NT2/D1 (cell line): ENCODE measurements around the gene LEF1.

Experiments
- SUZ12 ChIP-seq: IDR thresholded peaks from 2 replicates; pipeline ENCODE4 v1.6.1; 2011; ENCODE audit not compliant: insufficient read length, insufficient read depth; ENCODE audit errors: extremely low read depth
- YY1 ChIP-seq: IDR thresholded peaks from 2 replicates; pipeline ENCODE4 v1.6.1; 2011; ENCODE audit not compliant: insufficient read length, insufficient read depth
- ZNF274 ChIP-seq: IDR thresholded peaks from 2 replicates; pipeline ENCODE4 v1.6.1; 2011; ENCODE audit warnings: mild to moderate bottlenecking, low read depth, low read length

DNA sequence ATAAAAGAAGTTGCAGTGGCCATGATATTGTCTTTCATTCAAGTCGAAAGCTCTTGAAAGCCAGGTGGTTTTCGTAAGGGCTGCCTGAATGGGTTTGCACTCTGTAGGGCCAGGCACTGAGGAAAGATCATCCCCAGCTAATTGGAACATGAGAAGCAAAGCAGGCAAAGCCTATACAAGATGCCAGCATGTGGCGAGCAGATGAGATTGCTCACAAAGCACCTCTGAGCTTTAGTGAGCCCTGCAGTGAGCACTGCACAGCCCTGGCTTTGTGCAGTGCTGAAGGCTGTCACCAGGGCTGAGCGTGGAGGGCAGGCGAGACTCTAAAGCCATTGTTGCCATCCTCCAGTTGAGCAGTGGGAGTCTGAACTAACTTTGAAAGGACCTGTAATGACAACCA is 125.2 kb downstream of the LEF1 start:
- TF ChIP-seq YY1 (no peak), ZNF274 (no peak), SUZ12 (no peak)
